Psoas muscle (tissue), 8 donors: Measurements from ENCODE around the gene P3H3. TPM values are rescaled to one million over a fixed set of nuclear protein-coding genes. Genes with fewer than 3 reads are reported as not detected.

Experiments used
- ATAC-seq, 4 donors: fragments of 200-7000 bp; cut with Tn5 transposase; one replicate each; pipeline ENCODE4 v1.9.1; 2020; ENCODE audit warnings: moderate library complexity in 3 of 4, mild to moderate bottlenecking in 2 of 4
- DNase-seq, 2 donors: peaks; one replicate each; pipeline ENCODE4 v3.0.0-alpha.2; 2020
- H3K27ac ChIP-seq: fragments of 200-600 bp; one replicate; pipeline ENCODE4 v1.8.0; 2022
- H3K27me3 ChIP-seq, 3 donors: fragments of 200-600 bp in 1 of 3; one replicate each; pipeline versions ENCODE4 v1.6.1 to v1.8.0; 2013 to 2022; ENCODE audit warnings: low read length in 2 of 3, mild to moderate bottlenecking in 2 of 3, moderate library complexity in 1 of 3; ENCODE audit not compliant: insufficient read depth in 3 of 3
- H3K36me3 ChIP-seq, 2 donors: fragments of 200-600 bp in 1 of 2; one replicate each; pipeline versions ENCODE4 v1.6.1 to v1.8.0; 2013 to 2022; ENCODE audit warnings: low read depth in 1 of 2, mild to moderate bottlenecking in 1 of 2, moderate library complexity in 1 of 2; ENCODE audit not compliant: insufficient read depth in 1 of 2
- H3K4me1 ChIP-seq: fragments of 200-600 bp; one replicate; pipeline ENCODE4 v1.8.0; 2022
- H3K4me3 ChIP-seq: fragments of 200-600 bp; one replicate; pipeline ENCODE4 v1.8.0; 2022; ENCODE audit warnings: mild to moderate bottlenecking
- H3K9me3 ChIP-seq: fragments of 200-600 bp; one replicate; pipeline ENCODE4 v1.8.0; 2022
- CTCF ChIP-seq: fragments of 200-600 bp; IDR thresholded peaks from one replicate; pipeline ENCODE4 v1.8.0; 2022; ENCODE audit warnings: antibody characterized with exemption
- WGBS, 3 donors: extraction: QIAGEN DNeasy Blood & Tissue Kit; methylation state at CpG; one replicate each; pipeline versions ENCODE4 v1.1.6 to v1.1.7; 2013; 5-methylcytosine and 5-hydroxymethylcytosine counted together
- intact Hi-C, 2 donors: fragments of 100-400 bp; cut with DNase I; formaldehyde crosslinking; loops; one replicate each; pipeline versions ENCODE4 v1.11.0 to v1.14.2; 2022
- polyA plus RNA-seq, 3 donors: library from polyadenylated mRNA; stranded (reverse); fragments of 200-250 nt; gene quantifications; one replicate each; pipeline ENCODE4 v1.2.3, GENCODE V29; 2013
- total RNA-seq, 4 donors: library from RNA; stranded (reverse); fragmentation: NEBNext Ultra II Directional in 2 of 4; extraction: Animal tissue kit (Norgen Biotek cat#: 25700) in 2 of 4; gene quantifications; one replicate each; pipeline versions ENCODE4 v1.2.1 to v1.2.4, GENCODE V29; 2021 to 2023
- donor health status: healthy with polysubstance abuse.
- donor health status: DM: no; HTN: no; CAD: no; lungs with moderate emphysema.
- donor health status: Bipolar disorder and iron deficiency.
- donor health status: healthy.
- donor health status: DM: yes; HTN: yes; CAD: no.
- donor health status: DM: no; HTN: no; CAD: no.
- donor health status: DM: no; HTN: no; CAD: no.
- donor health status: DM: yes; HTN: yes; CAD: no.

Gene P3H3
- total and polyA plus RNA-seq, 7 donors, result 0.87 to 4.2 (median 1.3) TPM

- H3K27ac ChIP-seq, result no peak overlapping the region
- intact Hi-C loops, result no loop called here
- ATAC-seq, result no peak
- no peak overlapping the region for H3K4me3 ChIP-seq
- no peak for TF ChIP-seq CTCF
- no peaks in the 10 kb centered on the region for H3K36me3 ChIP-seq
- H3K4me1 ChIP-seq, result no peaks in the 10 kb centered on the region
- DNase-seq, result peak in 1 of 2 donors; percentile 44
- H3K9me3 ChIP-seq, result no peaks in the 10 kb centered on the region
- 74 to 79% (median 77%) methylated on average over 10 of the region's 10 CpGs for WGBS, 3 donors
- H3K27me3 ChIP-seq, result no peaks in the 10 kb centered on the region
These were observed 11.4 kb downstream of the P3H3 start for GRCh38 chr12:6839482-6840201.

- H3K9me3 ChIP-seq, result no peaks in the 10 kb centered on the region
- no peak overlapping the region for H3K27ac ChIP-seq
These were observed 12.1 kb downstream of the P3H3 start for GRCh38 chr12:6840330-6840729.

GRCh38 chr12:6840761-6841515 is 12.7 kb downstream of the P3H3 start, which contains the start of gene GNB3:
TSS of gene GNB3 (plus strand) at chr12:6840925. CDS start at chr12:6841288, 363 bp downstream.
- H3K36me3 ChIP-seq, result no peaks in the 10 kb centered on the region
- ATAC-seq, result peak in 2 of 4 donors; percentile 32 to 37
- no peak for TF ChIP-seq CTCF

More at GRCh38 chr12:6840330-6840729, 12.1 kb downstream of the P3H3 start:
- no peak for ATAC-seq
- TF ChIP-seq CTCF, result no peak
- WGBS, 3 donors, result 59 to 75% (median 65%) methylated on average over 1 of the region's 1 CpG
- Histone ChIP-seq H3K27me3 (no peaks in the 10 kb centered on the region), H3K4me1 (no peaks in the 10 kb centered on the region), H3K4me3 (no peak overlapping the region), H3K36me3 (no peaks in the 10 kb centered on the region)
- peak in 1 of 2 donors; percentile 33 for DNase-seq
- intact Hi-C loops, result no loop called here

GRCh38 chr12:6842075-6842474 is 13.9 kb downstream of the P3H3 start:
- Histone ChIP-seq H3K4me3 (no peak overlapping the region), H3K36me3 (no peaks in the 10 kb centered on the region), H3K27me3 (no peaks in the 10 kb centered on the region), H3K27ac (no peak overlapping the region), H3K4me1 (no peaks in the 10 kb centered on the region), H3K9me3 (no peaks in the 10 kb centered on the region)
- ATAC-seq, result no peak
- 94 to 98% (median 95%) methylated on average over 4 of the region's 4 CpGs for WGBS, 3 donors
- no peak for TF ChIP-seq CTCF
- peak in 1 of 2 donors; percentile 12 for DNase-seq
- intact Hi-C loops, result no loop called here

More at GRCh38 chr12:6840761-6841515, 12.7 kb downstream of the P3H3 start, which contains the start of gene GNB3:
- H3K9me3 ChIP-seq, result no peaks in the 10 kb centered on the region
- H3K4me1 ChIP-seq, result no peaks in the 10 kb centered on the region
- no peak within 1 kb of the TSS for H3K4me3 ChIP-seq
- peak in 1 of 2 donors; percentile 32 for DNase-seq
- intact Hi-C loops, result no loop called here
- H3K27me3 ChIP-seq, result no peaks in the 10 kb centered on the region
- 40 to 47% (median 46%) methylated on average over 22 to 24 of the region's 24 CpGs for WGBS, 3 donors
- H3K27ac ChIP-seq, result no peak within 1 kb of the TSS
